AG04450 (cell line): Measurements from ENCODE around the gene EXOC4. TPM values are rescaled to one million over a fixed set of nuclear protein-coding genes. Genes with fewer than 3 reads are reported as not detected.
"Not testable (repeated sequence)": the region's sequence is repeated elsewhere in the genome, so short reads cannot be mapped to it uniquely, and the experiment has no call there.

ENCODE experiments used
- CTCF ChIA-PET: fragments of 300-600, 350-600 bp; formaldehyde crosslinking; extraction: SDS; loops from one replicate; lab custom pipeline; 2022; ENCODE audit warnings: antibody characterized with exemption, inconsistent platforms; lab: Charles Lee
- POLR2A ChIA-PET: fragments of 350-600 bp; formaldehyde crosslinking; extraction: SDS; loops from one replicate; lab custom pipeline; 2021; ENCODE audit warnings: antibody characterized with exemption, inconsistent platforms; lab: Yijun Ruan, JAX
- DNase-seq: peaks from one replicate; pipeline ENCODE4 v3.0.0-alpha.2; 2011; ENCODE audit warnings: low read depth, low spot score
- H3K27ac ChIP-seq: one replicate; pipeline ENCODE4 v1.5.1; 2012; ENCODE audit warnings: low read depth, low read length, control low read depth
- H3K27me3 ChIP-seq: one replicate; pipeline ENCODE4 v1.6.0; 2012; ENCODE audit warnings: low read length; ENCODE audit not compliant: control insufficient read depth, insufficient read depth
- H3K4me3 ChIP-seq: 2 replicates; pipeline ENCODE4 v1.5.1; 2011; ENCODE audit warnings: mild to moderate bottlenecking, low read depth, low read length, control low read depth
- H3K9me3 ChIP-seq: 2 replicates; pipeline ENCODE4 v1.5.1; 2012; ENCODE audit warnings: low read length; ENCODE audit not compliant: control insufficient read depth, insufficient read depth
- CTCF ChIP-seq: IDR thresholded peaks from 2 replicates; pipeline ENCODE4 v1.5.1; 2011; ENCODE audit warnings: low read depth, low read length, control low read depth, inconsistent platforms
- polyA minus RNA-seq: library from RNA; depleted of rRNA, polyadenylated mRNA; stranded (reverse); fragments of >200 nt; gene quantifications from 2 replicates; pipeline ENCODE4 v1.2.3, GENCODE V29; 2011; rRNA and poly(A)+ RNA removed
- polyA plus RNA-seq: library from polyadenylated mRNA; depleted of rRNA; stranded (reverse); fragments of >200 nt; gene quantifications from 2 replicates; pipeline ENCODE4 v1.2.3, GENCODE V29; 2011; rRNA removed

The EXOC4 gene
- polyA plus RNA-seq (73.5 and 73.8 TPM in 2 replicates), polyA minus RNA-seq (163 and 172 TPM in 2 replicates)

DNA sequence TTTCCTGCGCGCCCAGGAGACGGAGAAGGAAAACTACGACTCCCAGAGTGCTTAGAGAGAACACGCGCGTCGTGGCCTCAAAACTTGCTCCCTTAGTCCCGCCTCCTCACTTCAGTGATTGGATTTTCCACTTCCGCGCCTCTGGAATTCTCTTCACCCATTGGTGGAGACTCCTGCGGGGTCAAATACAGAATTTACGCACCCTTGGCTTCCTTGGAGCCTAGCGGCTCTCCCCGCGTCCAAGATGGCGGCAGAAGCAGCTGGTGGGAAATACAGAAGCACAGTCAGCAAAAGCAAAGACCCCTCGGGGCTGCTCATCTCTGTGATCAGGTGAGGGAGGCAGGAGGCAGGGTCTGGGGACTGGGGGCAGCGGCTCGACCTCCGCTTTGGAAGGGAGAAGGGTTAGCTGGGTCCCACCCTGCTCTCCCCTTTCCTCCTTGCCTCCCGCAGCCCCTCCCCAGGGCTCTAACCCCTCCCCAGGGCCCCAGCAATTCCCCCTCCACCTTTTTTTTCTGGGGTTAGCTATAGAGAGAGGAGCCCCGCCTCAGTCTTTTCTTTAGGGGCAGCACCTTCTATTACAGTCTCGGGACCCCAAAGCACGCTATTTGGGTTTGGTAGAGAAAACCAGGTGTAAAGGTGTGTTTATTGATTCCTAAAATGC lies at the start of gene EXOC4:
Gene EXOC4 (plus strand): TSS at position 221 of the 661 bp plus-strand sequence.
- Histone ChIP-seq H3K27me3 (no peaks in the 10 kb centered on the region), H3K4me3 (peak within 1 kb of the TSS; percentile 85), H3K9me3 (no peaks in the 10 kb centered on the region), H3K27ac (no peak within 1 kb of the TSS)
- CTCF ChIA-PET, result interaction anchor here (0.6 to 2.3 kb wide), 4 partner anchors 42 to 890 kb away, joined by 3 to 8 read pairs (median 3); no protein-coding TSS in a partner anchor
- no peak for TF ChIP-seq CTCF
- peak; percentile 93 for DNase-seq
- POLR2A ChIA-PET, result no interaction called here

DNA sequence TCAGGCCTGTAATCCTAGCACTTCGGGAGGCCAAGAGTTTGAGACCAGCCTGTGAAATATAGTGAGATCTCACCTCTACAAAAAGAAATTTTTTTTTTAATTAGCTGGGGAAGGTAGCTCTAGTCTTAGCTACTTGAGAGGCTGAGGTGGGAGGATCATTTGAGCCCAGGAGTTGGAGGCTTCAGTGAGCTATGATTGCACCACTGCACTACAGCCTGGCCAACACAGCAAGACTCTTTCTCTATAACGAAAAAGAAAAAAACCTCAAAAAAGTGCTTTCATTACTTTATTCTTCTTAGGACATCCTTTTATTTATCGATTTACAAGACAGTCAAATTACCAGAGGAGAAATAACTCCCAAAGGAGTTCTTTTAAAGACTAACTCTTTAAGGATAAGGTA lies 49.4 kb upstream of the EXOC4 start:
- H3K27ac ChIP-seq, result no peak overlapping the region
- DNase-seq, result no peak
- H3K9me3 ChIP-seq, result no peaks in the 10 kb centered on the region
- no peak for TF ChIP-seq CTCF
- POLR2A ChIA-PET, result no interaction called here
- peaks cover 3% of the 10 kb centered on the region for H3K27me3 ChIP-seq
- CTCF ChIA-PET, result no interaction called here
- no peak overlapping the region for H3K4me3 ChIP-seq

DNA sequence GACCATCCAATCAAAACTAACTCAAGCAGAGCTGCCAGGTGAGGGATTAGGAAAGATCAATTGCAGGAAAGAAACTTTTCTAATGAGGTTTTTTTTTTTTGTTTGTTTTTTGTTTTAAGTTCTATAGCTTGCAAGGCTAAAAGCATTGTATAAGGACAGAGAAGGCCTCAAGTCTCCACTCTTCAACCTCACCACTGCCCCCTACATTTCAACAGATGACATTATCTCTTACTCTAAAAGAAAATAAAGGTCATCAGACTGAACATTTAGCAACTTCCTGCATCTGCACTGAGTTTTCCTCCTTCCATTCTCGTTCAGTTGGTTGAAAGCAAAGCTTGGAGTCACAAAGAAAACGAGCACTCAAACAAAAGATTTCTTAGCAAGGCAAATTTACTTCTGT lies 45.2 kb upstream of the EXOC4 start:
- H3K4me3 ChIP-seq, result no peak overlapping the region
- POLR2A ChIA-PET, result no interaction called here
- no peaks in the 10 kb centered on the region for H3K9me3 ChIP-seq
- TF ChIP-seq CTCF, result peak; percentile 25; the same call in 1 of the 2 replicates
- H3K27me3 ChIP-seq, result no peaks in the 10 kb centered on the region
- CTCF ChIA-PET, result no interaction called here
- H3K27ac ChIP-seq, result no peak overlapping the region
- DNase-seq, result no peak

GRCh38 chr7:133210817-133211216 lies 42.1 kb upstream of the EXOC4 start:
- CTCF ChIA-PET, H3K27me3 ChIP-seq, DNase-seq, H3K27ac ChIP-seq, POLR2A ChIA-PET, H3K9me3 ChIP-seq, H3K4me3 ChIP-seq: not testable (repeated sequence)

DNA sequence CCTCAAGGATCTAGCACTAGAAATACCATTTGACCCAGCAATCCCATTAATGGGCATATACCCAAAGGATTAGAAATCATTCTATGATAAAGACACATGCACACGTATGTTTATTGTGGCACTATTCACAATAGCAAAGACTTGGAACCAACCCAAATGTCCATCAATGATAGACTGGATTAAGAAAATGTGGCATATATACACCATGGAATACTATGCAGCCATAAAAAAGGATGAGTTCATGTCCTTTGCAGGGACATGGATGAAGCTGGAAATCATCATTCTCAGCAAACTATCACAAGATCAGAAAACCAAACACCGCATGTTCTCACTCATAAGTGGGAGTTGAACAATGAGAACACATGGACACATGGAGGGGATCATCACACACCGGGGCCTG lies 39.1 kb upstream of the EXOC4 start:
- H3K4me3 ChIP-seq, POLR2A ChIA-PET, CTCF ChIA-PET, H3K27me3 ChIP-seq, DNase-seq, H3K9me3 ChIP-seq, H3K27ac ChIP-seq: not testable (repeated sequence)

GRCh38 chr7:133217773-133218172 lies 35.1 kb upstream of the EXOC4 start:
- no peak for DNase-seq
- Histone ChIP-seq H3K27ac (no peak overlapping the region), H3K27me3 (no peaks in the 10 kb centered on the region), H3K4me3 (no peak overlapping the region), H3K9me3 (no peaks in the 10 kb centered on the region)
- ChIA-PET POLR2A (no interaction called here), CTCF (no interaction called here)
- no peak for TF ChIP-seq CTCF
